GM12878 (cell line): ENCODE data around the gene TRIM67.

Source experiments
- RAD21 ChIP-seq: IDR thresholded peaks from 2 replicates; pipeline ENCODE4 v1.6.1; 2011; ENCODE audit warnings: mild to moderate bottlenecking, low read depth, low read length, moderate library complexity; ENCODE audit not compliant: insufficient read depth
- REST ChIP-seq: IDR thresholded peaks from 2 replicates; pipeline ENCODE4 v1.6.1; 2012; ENCODE audit warnings: mild to moderate bottlenecking, low read depth, low read length
- TF ChIP-seq, protein P1 (sequence below), 3 experiments: IDR thresholded peaks in 2 of 3; conservative IDR thresholded peaks in 1 of 3; 2 replicates each; pipeline ENCODE4 v1.5.1; 2011; ENCODE audit warnings: low read depth in 3 of 3, low read length in 3 of 3, mild to moderate bottlenecking in 3 of 3, control low read depth in 2 of 3, moderate library complexity in 2 of 3, inconsistent platforms in 1 of 3, mixed read lengths in 1 of 3; ENCODE audit not compliant: control insufficient read depth in 2 of 3, insufficient read depth in 1 of 3; ENCODE audit errors: extremely low read depth in 1 of 3

DNA sequence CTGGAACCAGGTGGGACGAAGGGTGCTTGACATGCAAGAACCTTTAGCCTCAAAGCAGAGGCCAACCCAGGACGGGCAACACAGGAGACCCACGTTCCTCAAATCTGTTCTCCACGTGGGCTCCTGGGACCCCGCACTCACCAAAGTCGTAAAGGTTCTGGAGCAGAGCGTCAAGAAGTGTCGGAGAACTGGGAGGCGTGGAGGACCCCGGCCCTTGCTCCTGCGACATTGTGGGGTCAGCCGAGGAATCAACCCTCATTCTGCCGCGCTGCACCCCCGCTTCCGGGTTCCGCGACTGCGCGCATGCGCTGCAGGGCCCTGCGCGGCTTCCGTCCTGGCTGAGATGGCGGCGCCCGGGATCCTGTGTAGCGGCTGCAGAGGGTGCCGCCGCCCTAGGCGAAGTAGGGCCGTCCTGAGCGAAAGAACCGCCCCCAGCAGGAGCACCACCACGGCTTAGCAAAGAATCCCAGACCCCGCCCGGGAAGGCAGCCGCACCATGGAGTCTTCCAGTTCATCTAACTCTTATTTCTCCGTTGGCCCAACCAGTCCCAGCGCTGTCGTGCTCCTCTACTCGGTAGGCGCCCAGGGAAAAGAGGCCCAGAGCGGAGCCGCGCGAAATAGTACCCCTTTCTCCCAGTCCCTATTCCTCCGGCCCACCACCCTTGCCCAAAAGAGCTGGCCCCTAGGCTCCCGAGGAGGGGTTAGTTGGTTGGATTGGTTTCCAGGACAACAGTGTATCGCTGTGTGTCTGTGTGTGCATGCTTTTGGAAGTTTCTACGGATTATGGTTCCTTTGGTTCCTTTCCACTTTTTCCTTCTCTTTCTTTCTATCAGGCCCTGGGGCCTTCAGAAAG is 79.3 kb downstream of the TRIM67 start, which contains the start of gene GNPAT:
- TF ChIP-seq, protein P1, sequence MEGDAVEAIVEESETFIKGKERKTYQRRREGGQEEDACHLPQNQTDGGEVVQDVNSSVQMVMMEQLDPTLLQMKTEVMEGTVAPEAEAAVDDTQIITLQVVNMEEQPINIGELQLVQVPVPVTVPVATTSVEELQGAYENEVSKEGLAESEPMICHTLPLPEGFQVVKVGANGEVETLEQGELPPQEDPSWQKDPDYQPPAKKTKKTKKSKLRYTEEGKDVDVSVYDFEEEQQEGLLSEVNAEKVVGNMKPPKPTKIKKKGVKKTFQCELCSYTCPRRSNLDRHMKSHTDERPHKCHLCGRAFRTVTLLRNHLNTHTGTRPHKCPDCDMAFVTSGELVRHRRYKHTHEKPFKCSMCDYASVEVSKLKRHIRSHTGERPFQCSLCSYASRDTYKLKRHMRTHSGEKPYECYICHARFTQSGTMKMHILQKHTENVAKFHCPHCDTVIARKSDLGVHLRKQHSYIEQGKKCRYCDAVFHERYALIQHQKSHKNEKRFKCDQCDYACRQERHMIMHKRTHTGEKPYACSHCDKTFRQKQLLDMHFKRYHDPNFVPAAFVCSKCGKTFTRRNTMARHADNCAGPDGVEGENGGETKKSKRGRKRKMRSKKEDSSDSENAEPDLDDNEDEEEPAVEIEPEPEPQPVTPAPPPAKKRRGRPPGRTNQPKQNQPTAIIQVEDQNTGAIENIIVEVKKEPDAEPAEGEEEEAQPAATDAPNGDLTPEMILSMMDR (IDR thresholded peaks at IDR 0.05 in 2 of 3, conservative IDR thresholded peaks at IDR 0.05 in 1 of 3; ENCODE audit: control insufficient read depth in 2 of 3, extremely low read depth in 1 of 3, insufficient read depth in 1 of 3, low read depth in 3 of 3, low read length in 3 of 3) = no peak
- TF ChIP-seq REST (no peak), RAD21 (no peak)
